Motor neuron (in vitro differentiated cells): ENCODE data around the gene ARL4D. TPM values are rescaled to one million over a fixed set of nuclear protein-coding genes. Genes with fewer than 3 reads are reported as not detected.
"Not testable (repeated sequence)": the region's sequence is repeated elsewhere in the genome, so short reads cannot be mapped to it uniquely, and the experiment has no call there.

Experiments
- ATAC-seq, 8 experiments: fragments of 200-7000 bp; cut with Tn5 transposase; replicated peaks in 6 of 8; 2 replicates each; pipeline ENCODE4 v1.8.0; 2021; ENCODE audit warnings: mild to moderate bottlenecking in 8 of 8, moderate library complexity in 8 of 8
- H3K27ac ChIP-seq, 2 donors: fragments of 250-450 bp; sonication (Bioruptor Pico); 2 replicates each; pipeline ENCODE4 v1.9.0; 2021; ENCODE audit warnings: antibody characterized with exemption in 2 of 2, mild to moderate bottlenecking in 2 of 2, moderate library complexity in 1 of 2
- H3K4me1 ChIP-seq, 2 donors: fragments of 250-450 bp; sonication (Bioruptor Pico); replicated peaks in 1 of 2; 2 replicates each; pipeline ENCODE4 v1.6.1; 2021; ENCODE audit warnings: antibody characterized with exemption in 2 of 2, mild to moderate bottlenecking in 2 of 2, moderate library complexity in 1 of 2
- H3K4me3 ChIP-seq, 5 donors: fragments of 250-450 bp; sonication (Bioruptor Pico); 2 replicates each; pipeline ENCODE4 v1.9.0; 2021; ENCODE audit warnings: antibody characterized with exemption in 5 of 5, mild to moderate bottlenecking in 5 of 5, moderate library complexity in 4 of 5
- WGBS, 10 experiments: fragments of 450-650 bp; shearing (Covaris generic); methylation state at CpG; one replicate each; pipeline ENCODE4 v1.0.0; 2022; 5-methylcytosine and 5-hydroxymethylcytosine counted together
- in situ Hi-C, 9 experiments: fragments of 400-800 bp; cut with MboI; loops; one replicate each; pipeline ENCODE4 v1.15.0; 2021; ENCODE audit warnings: low sequenced_read_pairs in 9 of 9, low pct_unique_long_range_greater_than_20kb in 2 of 9; ENCODE audit not compliant: unreplicated experiment in 9 of 9
- total RNA-seq, 8 experiments: library from RNA; unstranded; fragments of 300-600 nt; gene quantifications; 2 replicates each; pipeline versions ENCODE4 v1.2.3 to v1.2.4, GENCODE V29; 2022

The ARL4D gene
- total RNA-seq, 8 experiments from 2014 or later: 3.9 to 37.7 (median 10.9) TPM

GRCh38 chr17:43360739-43361505, 37.9 kb upstream of the ARL4D start:
- 0 to 95% (median 6%) methylated on average over 2 to 41 of the region's 56 CpGs; no CpG with 5 or more reads in 3 of the 10 experiments for WGBS, 10 experiments
- H3K27ac ChIP-seq: peak overlapping the region in 1 of 2 donors; percentile 100
- H3K4me1 ChIP-seq: peaks cover 0 to 14% of the 10 kb centered on the region in 2 donors
- in situ Hi-C loops: no loop called here
- peak overlapping the region in 4 of 5 donors; percentile 13 to 36 (median 33) for H3K4me3 ChIP-seq
- peak in 7 of 8 experiments; percentile 9 to 86 (median 77) for ATAC-seq

- Histone ChIP-seq H3K4me3 (no peak overlapping the region), H3K4me1 (peaks cover 0 to 29% of the 10 kb centered on the region in 2 donors), H3K27ac (no peak overlapping the region)
- 84 to 98% (median 95%) methylated on average over 4 to 27 of the region's 27 CpGs; no CpG with 5 or more reads in 2 of the 10 experiments for WGBS, 10 experiments
- in situ Hi-C loops: no loop called here
- no peak for ATAC-seq
These were observed 35.4 kb upstream of the ARL4D start for GRCh38 chr17:43363181-43363925.

- H3K27ac ChIP-seq: no peak overlapping the region
- H3K4me3 ChIP-seq: no peak overlapping the region
- WGBS, 10 experiments: 80 to 100% (median 86%) methylated on average over 1 to 10 of the region's 10 CpGs; no CpG with 5 or more reads in 2 of the 10 experiments
- H3K4me1 ChIP-seq: peaks cover 0 to 34% of the 10 kb centered on the region in 2 donors
- in situ Hi-C loops: no loop called here
- ATAC-seq: no peak
These were observed 34.9 kb upstream of the ARL4D start for GRCh38 chr17:43363926-43364285.

GRCh38 chr17:43365356-43365755, 33.4 kb upstream of the ARL4D start:
- no peak for ATAC-seq
- H3K27ac ChIP-seq: no peak overlapping the region
- 70 to 100% (median 93%) methylated on average over 1 to 3 of the region's 4 CpGs; no CpG with 5 or more reads in 1 of the 10 experiments for WGBS, 10 experiments
- peaks cover 0 to 29% of the 10 kb centered on the region in 2 donors for H3K4me1 ChIP-seq
- no peak overlapping the region for H3K4me3 ChIP-seq
- in situ Hi-C loops: no loop called here

- H3K27ac ChIP-seq, in situ Hi-C loops, ATAC-seq, H3K4me3 ChIP-seq: not testable (repeated sequence)
- WGBS, 10 experiments: 70 to 100% (median 95%) methylated on average over 2 to 8 of the region's 9 CpGs; no CpG with 5 or more reads in 4 of the 10 experiments
- H3K4me1 ChIP-seq: peaks cover 0 to 29% of the 10 kb centered on the region in 2 donors
These were observed 32.9 kb upstream of the ARL4D start for GRCh38 chr17:43365921-43366320.

GRCh38 chr17:43366891-43367736, 31.7 kb upstream of the ARL4D start:
- in situ Hi-C loops: no loop called here
- peak in 2 of 8 experiments; percentile 0 to 5 for ATAC-seq
- Histone ChIP-seq H3K4me3 (no peak overlapping the region), H3K4me1 (peaks cover 1 to 29% of the 10 kb centered on the region in 2 donors), H3K27ac (peak overlapping the region in 1 of 2 donors; percentile 100)
- WGBS, 10 experiments: 10 to 100% (median 79%) methylated on average over 1 to 21 of the region's 25 CpGs

- Histone ChIP-seq H3K27ac (peak overlapping the region; percentile 88 to 100), H3K4me3 (peak overlapping the region in 2 of 5 donors; percentile 3 to 7), H3K4me1 (peaks cover 4 to 31% of the 10 kb centered on the region in 2 donors)
- ATAC-seq: peak; percentile 40 to 69 (median 46)
- WGBS, 10 experiments: 0 to 57% (median 10%) methylated on average over 1 to 11 of the region's 11 CpGs; no CpG with 5 or more reads in 1 of the 10 experiments
- in situ Hi-C loops: no loop called here
These were observed 31.0 kb upstream of the ARL4D start for GRCh38 chr17:43367737-43368242.

GRCh38 chr17:43368740-43369506, 29.9 kb upstream of the ARL4D start:
- peaks cover 4 to 40% of the 10 kb centered on the region in 2 donors for H3K4me1 ChIP-seq
- in situ Hi-C loops: no loop called here
- no peak overlapping the region for H3K4me3 ChIP-seq
- 6 to 100% (median 60%) methylated on average over 3 to 6 of the region's 51 CpGs; no CpG with 5 or more reads in 4 of the 10 experiments for WGBS, 10 experiments
- H3K27ac ChIP-seq: peak overlapping the region; percentile 88 to 100
- ATAC-seq: peak in 7 of 8 experiments; percentile 30 to 67 (median 51)

- ATAC-seq: no peak
- in situ Hi-C loops: no loop called here
- Histone ChIP-seq H3K4me1 (peaks cover 4 to 42% of the 10 kb centered on the region in 2 donors), H3K27ac (no peak overlapping the region), H3K4me3 (no peak overlapping the region)
- whole genome bisulfite sequencing, 10 experiments: 78 to 100% (median 95%) methylated on average over 1 to 4 of the region's 5 CpGs
These were observed 28.8 kb upstream of the ARL4D start for GRCh38 chr17:43369986-43370385.

GRCh38 chr17:43371227-43371821, 27.5 kb upstream of the ARL4D start:
- WGBS, 10 experiments: 10 to 93% (median 70%) methylated on average over 2 to 4 of the region's 6 CpGs; no CpG with 5 or more reads in 1 of the 10 experiments
- Histone ChIP-seq H3K4me1 (peaks cover 4 to 42% of the 10 kb centered on the region in 2 donors), H3K27ac (no peak overlapping the region), H3K4me3 (no peak overlapping the region)
- ATAC-seq: no peak
- in situ Hi-C loops: no loop called here

- peak in 2 of 8 experiments; percentile 30 to 36 for ATAC-seq
- 39 to 100% (median 79%) methylated on average over 1 to 9 of the region's 11 CpGs for WGBS, 10 experiments
- in situ Hi-C loops: no loop called here
- peaks cover 4 to 35% of the 10 kb centered on the region in 2 donors for H3K4me1 ChIP-seq
- H3K27ac ChIP-seq: peak overlapping the region in 1 of 2 donors; percentile 36
- no peak overlapping the region for H3K4me3 ChIP-seq
These were observed 26.4 kb upstream of the ARL4D start for GRCh38 chr17:43372273-43372911.
